OCI-LY7 (cell line): ENCODE results near the gene CARD14. TPM values are rescaled to one million over a fixed set of nuclear protein-coding genes. Genes with fewer than 3 reads are reported as not detected.

Experiments
- BruUV-seq: library from RNA; stranded (reverse); fragments of 400-500 nt; replicated peaks from 2 replicates; lab custom pipeline; 2021; lab: Mats Ljungman, UMichigan
- CTCF ChIA-PET: fragments of 300-600 bp; sonication (Branson Sonifier 250); formaldehyde crosslinking; loops from one replicate; lab custom pipeline; 2022; ENCODE audit warnings: antibody characterized with exemption; ENCODE audit not compliant: unreplicated experiment; lab: Charles Lee
- POLR2A ChIA-PET: fragments of 300-600 bp; sonication (Branson Sonifier 250); formaldehyde crosslinking; loops from one replicate; lab custom pipeline; 2022; ENCODE audit warnings: antibody characterized with exemption; lab: Charles Lee
- DNase-seq: peaks from one replicate; pipeline ENCODE4 v3.0.0-alpha.2; 2015; ENCODE audit warnings: low spot score
- H2AFZ ChIP-seq: fragments of 200-600 bp; sonication (generic), shearing (Covaris generic); 2 replicates; pipeline ENCODE4 v1.6.1; 2014; ENCODE audit warnings: mild to moderate bottlenecking, antibody characterized with exemption, low read length, moderate library complexity
- H3K27ac ChIP-seq: fragments of 200-600 bp; sonication (generic); 2 replicates; pipeline ENCODE4 v1.5.1; 2014; ENCODE audit warnings: mixed run types, low read depth, mild to moderate bottlenecking, moderate library complexity, low read length, inconsistent platforms; ENCODE audit not compliant: poor library complexity, severe bottlenecking
- H3K36me3 ChIP-seq: fragments of 200-600 bp; sonication (generic); 2 replicates; pipeline ENCODE4 v1.6.1; 2014; ENCODE audit warnings: mild to moderate bottlenecking, antibody characterized with exemption, low read length, moderate library complexity, mixed read lengths; ENCODE audit not compliant: insufficient read depth
- H3K4me1 ChIP-seq: fragments of 200-600 bp; sonication (generic); 2 replicates; pipeline ENCODE4 v1.5.1; 2014; ENCODE audit warnings: mild to moderate bottlenecking, low read length; ENCODE audit not compliant: insufficient read depth, poor library complexity, severe bottlenecking
- H3K4me2 ChIP-seq: fragments of 200-600 bp; sonication (generic); 2 replicates; pipeline ENCODE4 v1.6.1; 2014; ENCODE audit warnings: mild to moderate bottlenecking, low read length
- H3K4me3 ChIP-seq: fragments of 200-600 bp; sonication (generic); 2 replicates; pipeline ENCODE4 v1.5.1; 2014; ENCODE audit warnings: mild to moderate bottlenecking, low read depth, low read length; ENCODE audit not compliant: poor library complexity, severe bottlenecking
- H3K79me2 ChIP-seq: fragments of 200-600 bp; sonication (generic); 2 replicates; pipeline ENCODE4 v1.6.1; 2016; ENCODE audit warnings: low read depth, mild to moderate bottlenecking, low read length, moderate library complexity, mixed read lengths; ENCODE audit not compliant: insufficient read depth
- H3K9me2 ChIP-seq: fragments of 200-600 bp; sonication (generic); 2 replicates; pipeline ENCODE4 v1.6.1; 2016; ENCODE audit warnings: mild to moderate bottlenecking, low read length, mixed read lengths; ENCODE audit not compliant: insufficient read depth
- H3K9me3 ChIP-seq: fragments of 200-600 bp; sonication (generic); 2 replicates; pipeline ENCODE4 v1.6.1; 2014; ENCODE audit warnings: mild to moderate bottlenecking, mixed run types, low read length, mixed read lengths
- H4K20me1 ChIP-seq: fragments of 200-600 bp; sonication (generic); 2 replicates; pipeline ENCODE4 v1.6.1; 2014; ENCODE audit warnings: mild to moderate bottlenecking, antibody characterized with exemption, low read length, moderate library complexity, mixed read lengths; ENCODE audit not compliant: insufficient read depth
- CTCF ChIP-seq: fragments of 200-600 bp; sonication (generic); conservative IDR thresholded peaks from 2 replicates; pipeline ENCODE4 v1.5.1; 2014; ENCODE audit warnings: mild to moderate bottlenecking, antibody characterized with exemption, low read length, moderate library complexity, mixed read lengths
- EZH2phosphoT487 ChIP-seq: fragments of 200-600 bp; sonication (generic); IDR thresholded peaks from 2 replicates; pipeline ENCODE4 v1.6.1; 2018; ENCODE audit warnings: low read depth, borderline replicate concordance, mild to moderate bottlenecking, mixed run types, antibody characterized with exemption, low read length, moderate library complexity, mixed read lengths
- intact Hi-C: fragments of 100-400 bp; cut with micrococcal nuclease; formaldehyde crosslinking; loops from one replicate; pipeline ENCODE4 v1.10.0; 2022; ENCODE audit not compliant: unreplicated experiment
- total RNA-seq, 2 experiments: library from RNA; depleted of rRNA in 1 of 2; stranded (reverse); fragments of >200 nt in 1 of 2; shearing (Covaris generic) in 1 of 2; gene quantifications; 2 replicates each; pipeline ENCODE4 v1.2.3, GENCODE V29; 2014 to 2022

Gene CARD14
- total RNA-seq, 2 experiments from 2014 or later = not detected

GRCh38 chr17:80209765-80210164 is 39.9 kb downstream of the CARD14 start:
- Histone ChIP-seq H3K79me2 (no peaks in the 10 kb centered on the region), H3K36me3 (0 out of 2 replicates have a peak, but pooled peaks cover 4% of the 10 kb centered on the region)
- CTCF ChIA-PET = no interaction called here

GRCh38 chr17:80210348-80211108 is 40.7 kb downstream of the CARD14 start:
- no peak overlapping the region for H3K27ac ChIP-seq
- H3K4me1 ChIP-seq = no peaks in the 10 kb centered on the region
- no peaks in the 10 kb centered on the region for H4K20me1 ChIP-seq
- 0 out of 2 replicates have a peak, but pooled peaks cover 4% of the 10 kb centered on the region for H3K36me3 ChIP-seq
- no peaks in the 10 kb centered on the region for H3K9me2 ChIP-seq
- intact Hi-C loops = no loop called here
- no peak overlapping the region for H2AFZ ChIP-seq
- no peak overlapping the region for H3K4me2 ChIP-seq
- H3K4me3 ChIP-seq = no peak overlapping the region
- no peaks in the 10 kb centered on the region for H3K9me3 ChIP-seq
- no TSS peak for BruUV-seq
- H3K79me2 ChIP-seq = no peaks in the 10 kb centered on the region
- TF ChIP-seq EZH2phosphoT487 (no peak), CTCF (no peak)
- no peak for DNase-seq
- CTCF ChIA-PET = no interaction called here
- POLR2A ChIA-PET = no interaction called here

More at GRCh38 chr17:80209765-80210164, 39.9 kb downstream of the CARD14 start:
- no peak overlapping the region for H3K4me3 ChIP-seq
- no peak for TF ChIP-seq EZH2phosphoT487
- TF ChIP-seq CTCF = no peak
- no TSS peak for BruUV-seq
- DNase-seq = no peak
- no peaks in the 10 kb centered on the region for H3K9me2 ChIP-seq
- H3K9me3 ChIP-seq = no peaks in the 10 kb centered on the region
- intact Hi-C loops = no loop called here
- no peak overlapping the region for H3K27ac ChIP-seq
- H4K20me1 ChIP-seq = no peaks in the 10 kb centered on the region
- H2AFZ ChIP-seq = no peak overlapping the region
- H3K4me2 ChIP-seq = no peak overlapping the region
- H3K4me1 ChIP-seq = no peaks in the 10 kb centered on the region
- POLR2A ChIA-PET = interaction anchor here (0.7 kb wide), 1 partner anchor 833 kb away, joined by 7 read pairs; no protein-coding TSS in a partner anchor

- no peaks in the 10 kb centered on the region for H3K79me2 ChIP-seq
- no peak for TF ChIP-seq CTCF
- no peak for TF ChIP-seq EZH2phosphoT487
- intact Hi-C loops = no loop called here
- H3K4me1 ChIP-seq = no peaks in the 10 kb centered on the region
- no peak overlapping the region for H3K27ac ChIP-seq
- H2AFZ ChIP-seq = no peak overlapping the region
- H3K4me3 ChIP-seq = no peak overlapping the region
- ChIA-PET CTCF (no interaction called here), POLR2A (no interaction called here)
- peaks cover 11% of the 10 kb centered on the region for H3K36me3 ChIP-seq
- H3K4me2 ChIP-seq = no peak overlapping the region
- DNase-seq = no peak
- H3K9me3 ChIP-seq = no peaks in the 10 kb centered on the region
- no peaks in the 10 kb centered on the region for H4K20me1 ChIP-seq
- H3K9me2 ChIP-seq = no peaks in the 10 kb centered on the region
- no TSS peak for BruUV-seq
Measured at GRCh38 chr17:80212109-80212508, 42.3 kb downstream of the CARD14 start.
